Neural cell (in vitro differentiated cells): Measurements from ENCODE around the gene PLXNC1.

Source experiments
- CTCF ChIP-seq: fragments of 450-650 bp; IDR thresholded peaks from 2 replicates; pipeline ENCODE4 v1.5.1; 2014; ENCODE audit warnings: antibody characterized with exemption, mild to moderate bottlenecking, moderate library complexity; ENCODE audit not compliant: poor library complexity, severe bottlenecking
- EZH2 ChIP-seq: fragments of 200-600, 300-800 bp; shearing (Covaris generic), sonication (generic); IDR thresholded peaks from 2 replicates; pipeline ENCODE4 v1.6.1; 2014; ENCODE audit warnings: antibody characterized with exemption, low read length, borderline replicate concordance, mild to moderate bottlenecking; ENCODE audit not compliant: insufficient read depth, poor library complexity, severe bottlenecking
- POLR2AphosphoS5 ChIP-seq: IDR thresholded peaks from 2 replicates; pipeline ENCODE4 v1.6.1; 2012
- RAD21 ChIP-seq: fragments of 450-650 bp; conservative IDR thresholded peaks from 2 replicates; pipeline ENCODE4 v1.6.1; 2014; ENCODE audit warnings: antibody characterized with exemption, mild to moderate bottlenecking, moderate library complexity
- REST ChIP-seq: IDR thresholded peaks from 2 replicates; pipeline ENCODE4 v1.6.1; 2012; ENCODE audit warnings: borderline replicate concordance

DNA sequence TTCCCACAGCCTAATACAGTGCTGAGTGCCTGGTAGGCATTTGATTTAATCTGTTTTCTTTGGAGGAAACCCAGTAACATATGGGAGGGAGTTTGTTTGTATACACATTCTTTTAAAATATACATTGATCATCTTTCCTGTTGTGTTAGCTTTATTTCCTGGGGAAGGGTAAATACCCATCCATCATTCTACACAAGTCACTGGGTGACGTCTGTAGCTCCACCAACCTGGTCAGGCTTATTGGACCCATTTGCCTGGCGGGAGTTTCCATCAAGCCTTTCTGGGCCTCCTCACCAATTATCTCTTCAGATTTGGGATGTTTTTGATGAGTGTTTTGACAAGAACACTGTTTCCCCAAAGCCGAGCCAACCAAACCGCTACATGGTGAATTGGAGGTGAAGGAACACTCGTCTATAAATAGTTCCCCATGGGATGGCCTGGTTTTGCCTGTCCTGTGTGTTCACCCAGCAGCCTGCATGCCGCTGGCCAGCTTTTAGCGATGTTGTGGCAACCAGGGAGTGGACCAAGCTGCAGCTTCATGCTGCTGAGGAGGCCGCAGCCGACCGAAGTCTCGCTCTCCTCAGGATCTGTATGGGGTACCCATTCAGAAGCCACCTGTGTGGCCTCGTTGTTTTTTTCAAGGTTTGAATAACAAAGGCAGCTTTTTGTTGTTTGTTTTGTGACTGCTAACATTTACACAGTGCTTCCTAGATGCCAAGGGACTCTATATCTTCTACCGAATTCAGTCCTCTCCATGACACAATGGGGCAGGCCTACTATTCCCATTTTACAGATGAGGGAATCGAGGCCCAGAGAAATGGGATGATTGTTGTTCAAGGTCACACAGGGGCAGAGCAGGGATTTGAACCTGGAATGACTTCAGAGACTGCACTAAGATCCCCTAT is 22.6 kb downstream of the PLXNC1 start:
- TF ChIP-seq CTCF (no peak), RAD21 (no peak), POLR2AphosphoS5 (no peak), REST (no peak), EZH2 (no peak)
